H9 (cell line): ENCODE results near the gene UTS2R. TPM values are rescaled to one million over a fixed set of nuclear protein-coding genes. Genes with fewer than 3 reads are reported as not detected.

ENCODE experiments used
- DNase-seq: peaks from one replicate; pipeline ENCODE4 v3.0.0-alpha.2; 2017
- H2AFZ ChIP-seq: one replicate; pipeline ENCODE4 v1.6.1; 2013; ENCODE audit warnings: mild to moderate bottlenecking, low read length, control low read depth, moderate library complexity
- H2AK5ac ChIP-seq: 2 replicates; pipeline ENCODE4 v1.6.1; 2013; ENCODE audit warnings: low read length, control low read depth, mixed read lengths; ENCODE audit not compliant: insufficient read length
- H2BK120ac ChIP-seq: one replicate; pipeline ENCODE4 v1.6.1; 2013; ENCODE audit warnings: low read depth, mild to moderate bottlenecking, low read length, control low read depth, inconsistent platforms; ENCODE audit not compliant: poor library complexity, severe bottlenecking
- H2BK12ac ChIP-seq: 2 replicates; pipeline ENCODE4 v1.6.1; 2013; ENCODE audit warnings: low read length, control low read depth, mixed read lengths, low read depth; ENCODE audit not compliant: insufficient read length
- H2BK15ac ChIP-seq: 2 replicates; pipeline ENCODE4 v1.6.1; 2013; ENCODE audit warnings: low read depth, low read length, control low read depth
- H2BK20ac ChIP-seq: one replicate; pipeline ENCODE4 v1.6.1; 2013; ENCODE audit warnings: low read depth, mild to moderate bottlenecking, low read length, control low read depth, inconsistent platforms; ENCODE audit not compliant: poor library complexity, severe bottlenecking
- H2BK5ac ChIP-seq: 2 replicates; pipeline ENCODE4 v1.6.1; 2013; ENCODE audit warnings: low read length, control low read depth, mixed read lengths; ENCODE audit not compliant: insufficient read length
- H3K14ac ChIP-seq: 2 replicates; pipeline ENCODE4 v1.6.1; 2013; ENCODE audit warnings: low read length, control low read depth; ENCODE audit not compliant: insufficient read depth
- H3K18ac ChIP-seq: 2 replicates; pipeline ENCODE4 v1.6.1; 2013; ENCODE audit warnings: low read depth, mild to moderate bottlenecking, mixed read lengths, low read length, control low read depth; ENCODE audit not compliant: insufficient read length
- H3K23ac ChIP-seq: 2 replicates; pipeline ENCODE4 v1.6.1; 2013; ENCODE audit warnings: low read length, control low read depth, mixed read lengths, low read depth; ENCODE audit not compliant: insufficient read length
- H3K23me2 ChIP-seq: 2 replicates; pipeline ENCODE4 v1.6.1; 2013; ENCODE audit warnings: low read depth, mild to moderate bottlenecking, mixed read lengths, low read length, control low read depth; ENCODE audit not compliant: insufficient read length, poor library complexity, severe bottlenecking
- H3K27ac ChIP-seq: 2 replicates; pipeline ENCODE4 v1.5.1; 2013; ENCODE audit warnings: low read length, control low read depth, mixed read lengths, low read depth; ENCODE audit not compliant: insufficient read length
- H3K27me3 ChIP-seq: 2 replicates; pipeline ENCODE4 v1.6.1; 2013; ENCODE audit warnings: low read length, control low read depth, inconsistent platforms; ENCODE audit not compliant: insufficient read depth
- H3K4ac ChIP-seq: 2 replicates; pipeline ENCODE4 v1.6.1; 2013; ENCODE audit warnings: low read depth, mild to moderate bottlenecking, control low read depth, inconsistent platforms, low read length, moderate library complexity
- H3K4me1 ChIP-seq: 2 replicates; pipeline ENCODE4 v1.6.1; 2013; ENCODE audit warnings: low read length, control low read depth, inconsistent platforms; ENCODE audit not compliant: insufficient read depth
- H3K4me2 ChIP-seq: 2 replicates; pipeline ENCODE4 v1.6.1; 2013; ENCODE audit warnings: low read length, control low read depth, mixed read lengths; ENCODE audit not compliant: insufficient read length, insufficient read depth
- H3K56ac ChIP-seq: 2 replicates; pipeline ENCODE4 v1.6.1; 2013; ENCODE audit warnings: low read depth, mild to moderate bottlenecking, mixed read lengths, low read length, control low read depth; ENCODE audit not compliant: insufficient read length
- H3K79me1 ChIP-seq: 2 replicates; pipeline ENCODE4 v1.6.1; 2013; ENCODE audit warnings: low read depth, mild to moderate bottlenecking, moderate library complexity, low read length, control low read depth, inconsistent platforms; ENCODE audit not compliant: insufficient read depth, poor library complexity, severe bottlenecking
- H3K79me2 ChIP-seq: 2 replicates; pipeline ENCODE4 v1.6.1; 2013; ENCODE audit warnings: low read length, control low read depth, inconsistent platforms; ENCODE audit not compliant: insufficient read depth
- H3K9ac ChIP-seq: 2 replicates; pipeline ENCODE4 v1.6.1; 2013; ENCODE audit warnings: low read length, control low read depth, mixed read lengths; ENCODE audit not compliant: insufficient read length; ENCODE audit errors: extremely low read depth
- H3K9me3 ChIP-seq: one replicate; pipeline ENCODE4 v1.6.1; 2013; ENCODE audit warnings: low read depth, low read length, inconsistent platforms; ENCODE audit not compliant: control insufficient read depth
- H3T11ph ChIP-seq: one replicate; pipeline ENCODE4 v1.6.1; 2013; ENCODE audit warnings: mild to moderate bottlenecking, low read length, control low read depth, inconsistent platforms
- H4K20me1 ChIP-seq: one replicate; pipeline ENCODE4 v1.6.1; 2013; ENCODE audit not compliant: control insufficient read depth, insufficient read length, insufficient read depth
- H4K5ac ChIP-seq: 2 replicates; pipeline ENCODE4 v1.6.1; 2013; ENCODE audit warnings: low read depth, mild to moderate bottlenecking, mixed read lengths, low read length, control low read depth; ENCODE audit not compliant: insufficient read length
- H4K8ac ChIP-seq: replicated peaks from 2 replicates; pipeline ENCODE4 v1.6.1; 2013; ENCODE audit warnings: low read length, control low read depth, mixed read lengths, low read depth; ENCODE audit not compliant: insufficient read length
- H4K91ac ChIP-seq: 2 replicates; pipeline ENCODE4 v1.6.1; 2013; ENCODE audit warnings: low read depth, mild to moderate bottlenecking, moderate library complexity, mixed read lengths, low read length, control low read depth; ENCODE audit not compliant: insufficient read length
- H3K27ac Mint-ChIP-seq, 3 experiments: 2 replicates in 2 of 3; 3 replicates in 1 of 3; pipeline ENCODE4 v1.8.0; 2020 to 2021; ENCODE audit warnings: mixed read lengths in 3 of 3, mild to moderate bottlenecking in 1 of 3, moderate library complexity in 1 of 3
- H3K27me3 Mint-ChIP-seq: 2 replicates; pipeline ENCODE4 v1.8.0; 2021; ENCODE audit warnings: low read depth, mild to moderate bottlenecking, moderate library complexity, mixed read lengths
- H3K36me3 Mint-ChIP-seq, 3 experiments: 2 replicates in 2 of 3; 3 replicates in 1 of 3; pipeline ENCODE4 v1.8.0; 2020 to 2021; ENCODE audit warnings: low read depth in 3 of 3, mixed read lengths in 3 of 3; ENCODE audit not compliant: insufficient read depth in 1 of 3
- H3K4me1 Mint-ChIP-seq, 2 experiments: 2 replicates each; pipeline ENCODE4 v1.8.0; 2020; ENCODE audit warnings: mixed read lengths in 2 of 2
- H3K4me3 Mint-ChIP-seq, 2 experiments: 2 replicates in 1 of 2; 3 replicates in 1 of 2; pipeline ENCODE4 v1.8.0; 2020 to 2021; ENCODE audit warnings: mild to moderate bottlenecking in 2 of 2, mixed read lengths in 2 of 2, moderate library complexity in 1 of 2
- H3K9me3 Mint-ChIP-seq, 2 experiments: 2 replicates in 1 of 2; 3 replicates in 1 of 2; pipeline ENCODE4 v1.8.0; 2020; ENCODE audit warnings: mild to moderate bottlenecking in 2 of 2, mixed read lengths in 2 of 2, moderate library complexity in 1 of 2
- WGBS: extraction: QIAGEN DNeasy Blood & Tissue Kit; methylation state at CpG from one replicate; pipeline ENCODE4 v1.1.7; 2013; ENCODE audit warnings: missing lambda C conversion rate, low lambda C conversion rate, mixed read lengths; ENCODE audit not compliant: insufficient read length; ENCODE audit errors: extremely low coverage; 5-methylcytosine and 5-hydroxymethylcytosine counted together
- total RNA-seq: library from RNA; stranded (reverse); gene quantifications from 2 replicates; pipeline ENCODE4 v1.2.1, GENCODE V29; 2021
- TF ChIP-seq, protein P1 (sequence below): fragments of 200-600 bp; sonication (generic); conservative IDR thresholded peaks from 3 replicates; pipeline ENCODE4 v1.8.0; 2021; ENCODE audit warnings: antibody characterized with exemption, mild to moderate bottlenecking

UTS2R gene
- total RNA-seq, 1 experiment from 2014 or later = 0.94 TPM

DNA sequence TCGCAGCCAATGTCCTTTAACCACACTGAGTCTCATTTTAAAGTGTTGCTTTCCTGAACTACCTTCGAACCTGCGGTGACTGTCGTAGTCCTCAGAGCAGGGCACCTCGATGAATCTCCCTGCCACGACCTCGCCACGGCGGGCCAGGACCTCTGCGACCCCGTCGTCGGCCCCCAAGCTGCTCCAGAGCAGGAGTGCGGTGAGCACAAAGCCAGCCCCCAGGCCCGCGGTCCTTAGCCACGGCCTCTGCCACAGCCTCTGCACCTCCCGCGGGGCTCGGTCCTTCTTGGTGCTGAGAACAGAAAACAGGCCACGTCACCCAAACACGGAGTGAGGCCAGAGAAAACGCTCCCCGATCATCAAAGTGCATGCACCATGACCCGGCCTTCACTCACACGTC, 43.8 kb downstream of the UTS2R start:
- Histone ChIP-seq H3K79me1 (no peaks in the 10 kb centered on the region), H3K27me3 (no peaks in the 10 kb centered on the region), H3K18ac (no peak overlapping the region), H3K9me3 (no peaks in the 10 kb centered on the region), H4K91ac (no peak overlapping the region), H2BK120ac (no peak overlapping the region), H4K20me1 (no peaks in the 10 kb centered on the region), H3K4me2 (no peak overlapping the region), H2BK20ac (no peak overlapping the region), H2AK5ac (no peak overlapping the region), H3K23ac (no peak overlapping the region), H2BK5ac (no peak overlapping the region), H4K5ac (no peak overlapping the region), H2BK15ac (no peak overlapping the region), H3T11ph (no peak overlapping the region), H3K56ac (no peak overlapping the region), H2AFZ (no peak overlapping the region), H2BK12ac (no peak overlapping the region), H3K14ac (no peak overlapping the region), H3K4ac (no peak overlapping the region), H4K8ac (no peak overlapping the region), H3K27ac (no peak overlapping the region), H3K4me1 (no peaks in the 10 kb centered on the region), H3K23me2 (peaks cover 3% of the 10 kb centered on the region), H3K9ac (no peak overlapping the region), H3K79me2 (no peaks in the 10 kb centered on the region)
- peaks cover 14 to 23% of the 10 kb centered on the region in 2 experiments for H3K4me1 Mint-ChIP-seq
- no peaks in the 10 kb centered on the region; a peak in 1 of 5 replicates for H3K9me3 Mint-ChIP-seq
- peaks cover 9 to 15% (median 11%) of the 10 kb centered on the region in 3 experiments; a peak in 6 of 7 replicates for H3K36me3 Mint-ChIP-seq
- DNase-seq = no peak
- peak overlapping the region in 1 of 2 experiments; percentile 27; a peak in 1 of 5 replicates for H3K4me3 Mint-ChIP-seq
- no peak overlapping the region for H3K27ac Mint-ChIP-seq
- WGBS = no CpG with 5 or more reads among the region's 26 CpGs
- TF ChIP-seq, protein P1, sequence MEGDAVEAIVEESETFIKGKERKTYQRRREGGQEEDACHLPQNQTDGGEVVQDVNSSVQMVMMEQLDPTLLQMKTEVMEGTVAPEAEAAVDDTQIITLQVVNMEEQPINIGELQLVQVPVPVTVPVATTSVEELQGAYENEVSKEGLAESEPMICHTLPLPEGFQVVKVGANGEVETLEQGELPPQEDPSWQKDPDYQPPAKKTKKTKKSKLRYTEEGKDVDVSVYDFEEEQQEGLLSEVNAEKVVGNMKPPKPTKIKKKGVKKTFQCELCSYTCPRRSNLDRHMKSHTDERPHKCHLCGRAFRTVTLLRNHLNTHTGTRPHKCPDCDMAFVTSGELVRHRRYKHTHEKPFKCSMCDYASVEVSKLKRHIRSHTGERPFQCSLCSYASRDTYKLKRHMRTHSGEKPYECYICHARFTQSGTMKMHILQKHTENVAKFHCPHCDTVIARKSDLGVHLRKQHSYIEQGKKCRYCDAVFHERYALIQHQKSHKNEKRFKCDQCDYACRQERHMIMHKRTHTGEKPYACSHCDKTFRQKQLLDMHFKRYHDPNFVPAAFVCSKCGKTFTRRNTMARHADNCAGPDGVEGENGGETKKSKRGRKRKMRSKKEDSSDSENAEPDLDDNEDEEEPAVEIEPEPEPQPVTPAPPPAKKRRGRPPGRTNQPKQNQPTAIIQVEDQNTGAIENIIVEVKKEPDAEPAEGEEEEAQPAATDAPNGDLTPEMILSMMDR = no peak
- H3K27me3 Mint-ChIP-seq = peaks cover 3% of the 10 kb centered on the region
